GM12874 (cell line): Measurements from ENCODE around the gene DELE1.

Experiments used
- CTCF ChIP-seq: IDR thresholded peaks from 2 replicates; pipeline ENCODE4 v1.5.1; 2011; ENCODE audit warnings: low read depth, mild to moderate bottlenecking, control low read depth, low read length, moderate library complexity; ENCODE audit not compliant: insufficient read depth

DELE1 gene

GRCh38 chr5:141934099-141934844 lies 10.6 kb downstream of the DELE1 start:
- no peak for TF ChIP-seq CTCF

GRCh38 chr5:141935538-141935937 lies 11.9 kb downstream of the DELE1 start:
- no peak for TF ChIP-seq CTCF

DNA sequence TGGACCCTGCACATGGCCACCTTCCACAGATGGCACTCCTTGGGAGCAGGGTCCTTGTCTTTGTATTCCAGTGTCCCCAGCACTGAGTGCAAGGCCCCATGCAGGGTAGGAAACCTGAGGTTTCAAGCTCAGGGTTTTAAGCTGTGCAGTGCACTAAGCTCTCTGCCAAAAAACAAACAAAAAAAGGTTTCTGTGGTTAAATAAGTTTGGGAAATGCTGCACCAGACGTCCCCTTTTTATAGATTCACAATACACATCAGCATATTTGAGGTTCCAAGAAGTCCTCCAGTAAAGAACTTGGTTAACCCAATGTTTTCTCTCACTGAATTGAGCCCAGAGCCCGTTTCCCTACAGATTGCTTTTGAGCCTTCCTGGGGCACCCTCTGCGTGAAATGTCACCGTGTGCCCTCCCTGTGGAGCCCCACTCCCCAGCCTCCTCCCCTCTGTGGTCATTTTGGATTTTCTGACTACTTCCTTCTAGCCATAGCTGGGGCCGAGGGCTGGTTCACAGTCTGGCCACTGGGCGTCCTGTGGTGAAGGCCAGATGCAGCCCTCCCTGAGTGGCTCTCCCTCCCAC lies 17.1 kb downstream of the DELE1 start:
- TF ChIP-seq CTCF = no peak

DNA sequence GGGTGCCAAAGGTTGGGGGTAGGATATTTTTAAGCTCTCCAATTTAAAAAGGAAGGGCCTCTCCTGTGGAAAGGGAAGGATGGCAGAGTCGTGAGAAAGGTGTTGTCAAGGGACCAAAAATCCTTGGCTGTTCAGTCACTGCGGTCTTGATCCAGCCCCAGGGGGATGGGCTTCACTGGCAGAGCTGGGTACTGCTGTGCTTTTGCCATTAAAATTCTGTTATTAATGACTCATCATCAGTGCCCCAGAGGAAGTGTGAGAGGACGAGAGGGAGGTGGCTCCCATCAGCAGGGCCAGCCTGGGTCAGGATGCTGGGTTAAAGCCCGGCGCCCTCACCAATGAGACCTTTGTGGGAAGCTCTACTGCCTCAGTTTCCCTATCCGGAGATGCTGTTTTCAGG lies 17.6 kb downstream of the DELE1 start:
- no peak for TF ChIP-seq CTCF

DNA sequence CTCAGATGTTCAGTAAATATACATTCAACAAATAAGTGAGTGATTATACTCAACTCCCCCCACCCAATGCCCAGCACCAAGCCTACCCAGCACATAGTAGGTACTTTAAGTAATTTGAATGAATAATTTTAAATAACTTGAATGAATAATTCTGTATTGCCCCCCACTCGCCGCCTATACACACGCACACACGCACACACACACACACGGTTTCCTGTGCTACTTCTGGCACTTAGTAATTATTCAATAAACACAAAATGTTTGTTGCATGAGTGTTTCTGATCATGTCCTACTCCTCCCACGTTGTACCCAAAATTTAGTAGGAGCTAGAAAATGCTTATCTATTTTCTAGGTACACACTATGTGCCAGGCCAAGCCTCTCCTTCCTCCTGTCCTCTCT lies 18.1 kb downstream of the DELE1 start:
- TF ChIP-seq CTCF = no peak

DNA sequence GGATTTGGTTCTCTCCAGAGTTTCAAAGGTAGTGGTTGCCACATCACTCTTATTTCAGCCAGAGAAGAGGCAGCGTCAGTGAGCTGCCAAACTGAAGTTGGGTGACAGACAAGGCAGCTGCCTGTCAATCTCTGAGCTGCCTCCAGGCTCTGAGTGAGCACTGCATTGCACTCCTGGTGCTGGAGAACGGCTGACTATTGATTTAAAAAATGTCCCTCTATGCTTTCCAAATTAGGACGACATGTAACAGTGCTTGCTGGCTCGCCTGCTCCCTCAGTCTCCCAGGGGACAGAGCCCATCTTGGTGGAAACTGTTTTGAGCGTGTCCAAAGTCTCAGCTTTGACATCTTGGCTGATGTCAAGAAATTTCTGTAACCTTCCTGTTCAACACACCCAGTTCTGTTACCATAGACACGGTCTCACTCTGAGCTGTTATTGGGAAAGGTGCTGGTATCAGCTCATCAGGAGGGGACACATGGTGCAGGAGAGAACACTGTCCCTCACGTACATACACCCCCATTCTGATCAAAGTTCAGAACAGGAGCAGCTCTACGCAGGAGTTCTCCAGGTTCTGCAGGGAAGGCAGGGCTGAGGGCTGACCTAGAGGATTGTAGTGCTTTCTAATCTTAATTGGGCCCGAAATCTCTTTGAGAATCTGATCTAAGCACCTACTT lies 18.6 kb downstream of the DELE1 start:
- TF ChIP-seq CTCF = no peak

- no peak for TF ChIP-seq CTCF
Observed at GRCh38 chr5:141944076-141944475, 20.4 kb downstream of the DELE1 start.
